Measurements from ENCODE around the gene RPS14.

The RPS14 gene

DNA sequence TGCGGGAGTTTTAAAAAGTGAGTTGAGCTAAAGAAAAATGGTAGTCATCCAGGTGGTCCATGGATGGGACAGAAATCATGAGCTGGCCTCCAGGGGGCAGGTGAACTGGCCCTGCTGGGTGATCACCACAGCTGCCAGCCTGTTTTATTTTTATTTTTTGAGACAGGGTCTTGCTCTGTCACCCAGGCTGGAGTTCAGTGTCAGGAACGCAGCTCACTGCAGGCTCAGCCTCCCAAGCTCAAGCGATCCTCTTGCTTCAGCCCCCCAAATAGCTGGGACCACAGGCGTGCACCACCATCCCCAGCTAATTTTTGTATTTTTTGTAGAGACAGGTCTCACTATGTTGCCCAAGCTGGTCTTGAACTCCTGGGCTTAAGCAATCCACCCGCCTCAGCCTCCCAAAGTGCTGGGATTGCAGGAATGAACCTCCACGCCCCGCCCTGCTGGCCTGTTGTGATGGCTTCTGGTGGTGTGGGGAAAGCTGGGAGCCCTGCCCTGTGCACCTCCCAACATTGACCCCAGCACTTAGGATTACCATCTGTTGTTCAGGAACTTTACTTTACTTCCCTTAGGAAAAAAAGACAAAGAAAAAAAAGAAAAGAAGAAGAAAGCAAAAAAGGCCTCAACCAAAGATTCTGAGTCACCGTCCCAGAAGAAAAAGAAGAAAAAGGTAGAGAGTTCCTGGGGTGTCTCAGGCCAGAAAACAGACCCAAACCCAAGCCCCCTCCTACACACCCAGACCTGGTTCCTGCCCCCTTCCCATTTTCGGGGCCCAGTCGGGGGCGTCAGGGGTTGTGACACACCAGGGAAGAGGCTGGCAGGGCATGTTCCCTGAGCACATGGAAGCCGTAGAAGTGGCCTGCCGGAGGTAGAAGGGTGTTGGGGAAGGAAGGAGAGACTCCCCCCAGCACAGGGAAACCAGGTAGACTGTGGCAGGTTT is 51.5 kb downstream of the RPS14 start:
- no peak for TF ChIP-seq FOXP2 (optimal IDR thresholded peaks at IDR 0.05; ENCODE audit: borderline replicate concordance, extremely low read depth, extremely low read length, insufficient read depth)
- TF ChIP-seq SIN3A (IDR thresholded peaks at IDR 0.05; ENCODE audit: borderline replicate concordance, insufficient read depth, low read length): no peak
- no peak for TF ChIP-seq POLR2AphosphoS5 (IDR thresholded peaks at IDR 0.05; ENCODE audit: low read depth, low read length)
- TF ChIP-seq, protein P1, sequence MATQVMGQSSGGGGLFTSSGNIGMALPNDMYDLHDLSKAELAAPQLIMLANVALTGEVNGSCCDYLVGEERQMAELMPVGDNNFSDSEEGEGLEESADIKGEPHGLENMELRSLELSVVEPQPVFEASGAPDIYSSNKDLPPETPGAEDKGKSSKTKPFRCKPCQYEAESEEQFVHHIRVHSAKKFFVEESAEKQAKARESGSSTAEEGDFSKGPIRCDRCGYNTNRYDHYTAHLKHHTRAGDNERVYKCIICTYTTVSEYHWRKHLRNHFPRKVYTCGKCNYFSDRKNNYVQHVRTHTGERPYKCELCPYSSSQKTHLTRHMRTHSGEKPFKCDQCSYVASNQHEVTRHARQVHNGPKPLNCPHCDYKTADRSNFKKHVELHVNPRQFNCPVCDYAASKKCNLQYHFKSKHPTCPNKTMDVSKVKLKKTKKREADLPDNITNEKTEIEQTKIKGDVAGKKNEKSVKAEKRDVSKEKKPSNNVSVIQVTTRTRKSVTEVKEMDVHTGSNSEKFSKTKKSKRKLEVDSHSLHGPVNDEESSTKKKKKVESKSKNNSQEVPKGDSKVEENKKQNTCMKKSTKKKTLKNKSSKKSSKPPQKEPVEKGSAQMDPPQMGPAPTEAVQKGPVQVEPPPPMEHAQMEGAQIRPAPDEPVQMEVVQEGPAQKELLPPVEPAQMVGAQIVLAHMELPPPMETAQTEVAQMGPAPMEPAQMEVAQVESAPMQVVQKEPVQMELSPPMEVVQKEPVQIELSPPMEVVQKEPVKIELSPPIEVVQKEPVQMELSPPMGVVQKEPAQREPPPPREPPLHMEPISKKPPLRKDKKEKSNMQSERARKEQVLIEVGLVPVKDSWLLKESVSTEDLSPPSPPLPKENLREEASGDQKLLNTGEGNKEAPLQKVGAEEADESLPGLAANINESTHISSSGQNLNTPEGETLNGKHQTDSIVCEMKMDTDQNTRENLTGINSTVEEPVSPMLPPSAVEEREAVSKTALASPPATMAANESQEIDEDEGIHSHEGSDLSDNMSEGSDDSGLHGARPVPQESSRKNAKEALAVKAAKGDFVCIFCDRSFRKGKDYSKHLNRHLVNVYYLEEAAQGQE (IDR thresholded peaks at IDR 0.05; ENCODE audit: insufficient read depth in 1 of 2, low read depth in 2 of 2, low read length in 2 of 2): no peak
- TF ChIP-seq TAF1 (IDR thresholded peaks at IDR 0.05; ENCODE audit: borderline replicate concordance, insufficient read depth, low read length): no peak

DNA sequence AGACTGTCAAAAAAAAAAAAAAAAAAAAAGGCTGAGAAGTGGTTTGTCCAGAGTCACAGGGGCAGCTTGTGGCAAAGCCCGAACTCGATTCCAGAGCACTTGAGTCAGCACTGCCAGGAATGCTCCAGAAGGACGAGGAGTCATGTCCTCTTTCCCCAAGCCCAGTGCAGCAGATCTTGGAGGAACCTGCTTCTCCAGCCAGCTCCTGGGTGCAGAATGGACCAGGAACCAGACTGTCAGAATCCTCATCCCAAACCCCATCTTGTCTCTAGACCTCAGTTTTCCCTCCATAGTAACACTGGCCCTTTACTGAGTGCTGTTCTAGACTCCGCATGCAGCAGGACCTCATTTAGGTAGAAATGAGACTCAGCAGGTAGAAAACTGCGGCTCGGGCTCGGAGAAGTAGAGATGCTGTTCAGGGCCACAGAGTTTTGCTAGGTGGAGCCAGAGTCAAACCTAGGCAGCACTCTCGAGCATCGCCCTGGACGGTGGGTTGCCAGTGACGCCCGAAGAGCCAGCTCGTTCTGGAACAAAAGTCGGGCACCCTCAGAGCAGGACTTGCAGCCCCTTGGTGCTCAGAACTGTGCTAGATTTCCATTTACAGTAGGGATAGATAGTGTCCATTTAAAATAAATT is 52.3 kb downstream of the RPS14 start:
- TF ChIP-seq FOXP2 (optimal IDR thresholded peaks at IDR 0.05; ENCODE audit: borderline replicate concordance, extremely low read depth, extremely low read length, insufficient read depth) (no peak), SIN3A (IDR thresholded peaks at IDR 0.05; ENCODE audit: borderline replicate concordance, insufficient read depth, low read length) (no peak), POLR2AphosphoS5 (IDR thresholded peaks at IDR 0.05; ENCODE audit: low read depth, low read length) (no peak), TAF1 (IDR thresholded peaks at IDR 0.05; ENCODE audit: borderline replicate concordance, insufficient read depth, low read length) (no peak)
- TF ChIP-seq, protein P1 (IDR thresholded peaks at IDR 0.05; ENCODE audit: insufficient read depth in 1 of 2, low read depth in 2 of 2, low read length in 2 of 2): no peak

DNA sequence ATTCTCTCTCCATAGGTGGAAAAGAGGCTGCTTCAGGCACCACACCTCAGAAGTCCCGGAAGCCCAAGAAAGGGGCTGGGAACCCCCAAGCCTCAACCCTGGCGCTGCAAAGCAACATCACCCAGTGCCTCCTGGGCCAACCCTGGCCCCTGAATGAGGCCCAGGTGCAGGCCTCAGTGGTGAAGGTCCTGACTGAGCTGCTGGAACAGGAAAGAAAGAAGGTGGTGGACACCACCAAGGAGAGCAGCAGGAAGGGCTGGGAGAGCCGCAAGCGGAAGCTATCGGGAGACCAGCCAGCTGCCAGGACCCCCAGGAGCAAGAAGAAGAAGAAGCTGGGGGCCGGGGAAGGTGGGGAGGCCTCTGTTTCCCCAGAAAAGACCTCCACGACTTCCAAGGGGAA is 53.3 kb downstream of the RPS14 start:
- TF ChIP-seq SIN3A (IDR thresholded peaks at IDR 0.05; ENCODE audit: borderline replicate concordance, insufficient read depth, low read length) (no peak), FOXP2 (optimal IDR thresholded peaks at IDR 0.05; ENCODE audit: borderline replicate concordance, extremely low read depth, extremely low read length, insufficient read depth) (no peak), TAF1 (IDR thresholded peaks at IDR 0.05; ENCODE audit: borderline replicate concordance, insufficient read depth, low read length) (no peak), POLR2AphosphoS5 (IDR thresholded peaks at IDR 0.05; ENCODE audit: low read depth, low read length) (no peak)
- TF ChIP-seq, protein P1 (IDR thresholded peaks at IDR 0.05; ENCODE audit: insufficient read depth in 1 of 2, low read depth in 2 of 2, low read length in 2 of 2): no peak

DNA sequence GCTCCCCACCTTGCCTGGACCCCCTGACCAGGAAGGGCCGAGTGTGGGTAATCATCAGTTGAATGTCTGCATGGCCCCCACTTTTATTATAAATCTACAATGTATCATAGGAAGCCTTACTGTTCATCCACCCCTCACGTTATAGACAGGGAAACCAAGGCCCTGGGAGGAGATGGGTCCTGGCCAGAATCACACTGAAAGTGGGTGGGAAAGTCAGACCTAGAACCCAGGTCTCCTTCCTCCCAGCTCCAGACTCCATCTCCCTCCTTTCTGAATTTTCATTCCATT is 53.9 kb downstream of the RPS14 start:
- TF ChIP-seq POLR2AphosphoS5 (IDR thresholded peaks at IDR 0.05; ENCODE audit: low read depth, low read length): no peak
- TF ChIP-seq TAF1 (IDR thresholded peaks at IDR 0.05; ENCODE audit: borderline replicate concordance, insufficient read depth, low read length): no peak
- TF ChIP-seq, protein P1 (IDR thresholded peaks at IDR 0.05; ENCODE audit: insufficient read depth in 1 of 2, low read depth in 2 of 2, low read length in 2 of 2): no peak
- TF ChIP-seq FOXP2 (optimal IDR thresholded peaks at IDR 0.05; ENCODE audit: borderline replicate concordance, extremely low read depth, extremely low read length, insufficient read depth): no peak
- TF ChIP-seq SIN3A (IDR thresholded peaks at IDR 0.05; ENCODE audit: borderline replicate concordance, insufficient read depth, low read length): no peak
